ENCODE results near the gene TTC23L.

TTC23L gene

DNA sequence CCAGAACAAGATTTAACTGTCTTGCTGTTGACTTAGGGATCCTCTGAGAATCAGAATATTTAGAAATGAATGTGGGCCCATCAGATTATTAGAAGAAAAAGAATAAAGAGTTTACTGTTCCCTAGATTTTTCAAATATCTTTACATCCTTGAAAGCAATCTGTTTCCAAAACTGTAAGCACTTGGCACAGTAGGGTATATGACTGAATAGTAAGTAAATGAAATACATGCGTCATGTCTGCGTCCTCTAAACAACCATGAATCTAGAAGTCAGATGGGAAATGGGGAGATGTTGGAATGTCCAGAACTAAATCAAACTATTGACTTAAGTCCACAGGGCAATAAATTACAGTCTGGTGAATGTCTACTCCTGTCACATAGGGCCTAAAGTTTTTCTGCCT, 26.1 kb downstream of the TTC23L start:
- H3K9me3 Mint-ChIP-seq, result no peaks in the 10 kb centered on the region
- peaks cover 2% of the 10 kb centered on the region for H3K27me3 Mint-ChIP-seq (ENCODE audit: low read depth)

DNA sequence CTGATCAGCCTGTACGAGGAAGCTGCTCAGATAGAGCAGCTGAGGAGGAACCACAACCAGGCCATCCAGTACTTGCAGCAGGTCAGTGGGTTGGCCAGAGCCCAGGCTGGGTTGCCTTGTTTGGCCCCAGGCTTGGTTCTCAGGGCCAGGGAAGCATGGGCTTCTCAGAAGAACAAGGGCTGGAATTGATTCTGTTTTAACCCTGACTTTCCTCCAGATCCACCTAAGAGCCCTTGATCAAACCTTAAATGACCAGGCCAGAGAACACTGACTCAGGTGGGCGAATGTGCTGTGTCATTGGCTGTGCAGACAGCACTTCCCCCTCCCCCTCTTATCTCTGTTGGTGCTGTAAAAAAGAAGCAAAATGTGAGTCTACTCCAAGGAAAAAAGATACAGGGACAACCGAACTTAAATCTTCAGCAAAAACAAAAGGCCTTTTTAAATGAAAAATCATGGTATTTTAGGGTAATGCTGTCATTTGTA, 28.1 kb downstream of the TTC23L start:
- Mint-ChIP-seq H3K9me3 (no peaks in the 10 kb centered on the region), H3K36me3 (ENCODE audit: low read depth) (peaks cover 6% of the 10 kb centered on the region), H3K27me3 (ENCODE audit: low read depth) (no peaks in the 10 kb centered on the region), H3K4me3 (no peak overlapping the region), H3K4me1 (peaks cover 35% of the 10 kb centered on the region), H3K27ac (no peak overlapping the region)
- TF ChIP-seq, protein P1, sequence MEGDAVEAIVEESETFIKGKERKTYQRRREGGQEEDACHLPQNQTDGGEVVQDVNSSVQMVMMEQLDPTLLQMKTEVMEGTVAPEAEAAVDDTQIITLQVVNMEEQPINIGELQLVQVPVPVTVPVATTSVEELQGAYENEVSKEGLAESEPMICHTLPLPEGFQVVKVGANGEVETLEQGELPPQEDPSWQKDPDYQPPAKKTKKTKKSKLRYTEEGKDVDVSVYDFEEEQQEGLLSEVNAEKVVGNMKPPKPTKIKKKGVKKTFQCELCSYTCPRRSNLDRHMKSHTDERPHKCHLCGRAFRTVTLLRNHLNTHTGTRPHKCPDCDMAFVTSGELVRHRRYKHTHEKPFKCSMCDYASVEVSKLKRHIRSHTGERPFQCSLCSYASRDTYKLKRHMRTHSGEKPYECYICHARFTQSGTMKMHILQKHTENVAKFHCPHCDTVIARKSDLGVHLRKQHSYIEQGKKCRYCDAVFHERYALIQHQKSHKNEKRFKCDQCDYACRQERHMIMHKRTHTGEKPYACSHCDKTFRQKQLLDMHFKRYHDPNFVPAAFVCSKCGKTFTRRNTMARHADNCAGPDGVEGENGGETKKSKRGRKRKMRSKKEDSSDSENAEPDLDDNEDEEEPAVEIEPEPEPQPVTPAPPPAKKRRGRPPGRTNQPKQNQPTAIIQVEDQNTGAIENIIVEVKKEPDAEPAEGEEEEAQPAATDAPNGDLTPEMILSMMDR (IDR thresholded peaks at IDR 0.05; ENCODE audit: unreplicated experiment in 3 of 3), result no peak

More for the DNA sequence above, 26.1 kb downstream of the TTC23L start:
- Mint-ChIP-seq H3K27ac (peak overlapping the region; percentile 12 to 66 (median 43)), H3K4me3 (no peak overlapping the region), H3K4me1 (peaks cover 36% of the 10 kb centered on the region), H3K36me3 (ENCODE audit: low read depth) (no peaks in the 10 kb centered on the region)
- TF ChIP-seq, protein P1 (IDR thresholded peaks at IDR 0.05; ENCODE audit: unreplicated experiment in 3 of 3), result no peak

DNA sequence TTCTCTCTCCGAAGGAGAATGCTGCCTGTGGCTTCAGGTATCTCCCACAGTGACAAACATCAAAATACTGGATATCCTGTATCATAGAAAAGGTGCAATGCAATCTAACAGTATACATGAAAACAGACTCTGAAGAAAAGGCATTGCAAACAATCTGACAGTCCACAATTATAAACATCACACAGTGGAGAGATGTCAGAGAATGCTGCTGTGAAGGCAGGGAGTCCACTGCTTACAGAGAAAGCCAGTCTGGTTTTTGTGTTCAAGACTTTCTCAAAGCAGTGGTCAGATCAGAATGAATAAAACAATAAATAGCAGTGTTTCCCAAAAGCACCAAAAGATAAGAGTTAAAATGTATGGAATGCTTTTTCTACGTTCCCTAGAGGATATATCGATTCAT, 28.7 kb downstream of the TTC23L start:
- TF ChIP-seq, protein P1 (IDR thresholded peaks at IDR 0.05; ENCODE audit: unreplicated experiment in 3 of 3), result no peak
- H3K9me3 Mint-ChIP-seq, result no peaks in the 10 kb centered on the region
- no peaks in the 10 kb centered on the region for H3K27me3 Mint-ChIP-seq (ENCODE audit: low read depth)

DNA sequence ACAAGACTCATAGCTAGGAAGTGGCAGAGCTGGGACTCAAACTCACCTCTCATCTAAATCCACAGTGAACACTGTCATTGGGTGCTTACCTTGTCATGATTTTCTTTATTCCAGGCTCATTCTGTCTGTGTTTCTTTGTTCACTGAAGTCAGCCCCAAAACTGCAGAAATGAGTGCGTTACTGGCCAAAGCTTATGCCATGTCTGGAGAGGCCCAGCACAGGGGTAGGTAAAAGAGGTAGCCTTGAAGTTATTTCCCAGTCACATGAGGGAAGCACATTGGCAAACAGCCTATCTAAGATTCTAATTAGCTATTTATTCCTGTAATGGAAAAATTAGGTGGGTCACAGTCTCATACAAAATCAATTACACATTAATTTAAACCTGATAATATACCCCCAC, 29.8 kb downstream of the TTC23L start:
- no peak overlapping the region for H3K27ac Mint-ChIP-seq
- H3K4me3 Mint-ChIP-seq, result no peak overlapping the region
- no peaks in the 10 kb centered on the region for H3K9me3 Mint-ChIP-seq
- no peaks in the 10 kb centered on the region for H3K27me3 Mint-ChIP-seq (ENCODE audit: low read depth)
- TF ChIP-seq, protein P1 (IDR thresholded peaks at IDR 0.05; ENCODE audit: unreplicated experiment in 3 of 3), result no peak
- peaks cover 20% of the 10 kb centered on the region for H3K4me1 Mint-ChIP-seq
- peaks cover 6% of the 10 kb centered on the region for H3K36me3 Mint-ChIP-seq (ENCODE audit: low read depth)

More for the DNA sequence above, 28.7 kb downstream of the TTC23L start:
- Mint-ChIP-seq H3K4me1 (peaks cover 31% of the 10 kb centered on the region), H3K36me3 (ENCODE audit: low read depth) (peaks cover 6% of the 10 kb centered on the region), H3K4me3 (no peak overlapping the region), H3K27ac (no peak overlapping the region)

DNA sequence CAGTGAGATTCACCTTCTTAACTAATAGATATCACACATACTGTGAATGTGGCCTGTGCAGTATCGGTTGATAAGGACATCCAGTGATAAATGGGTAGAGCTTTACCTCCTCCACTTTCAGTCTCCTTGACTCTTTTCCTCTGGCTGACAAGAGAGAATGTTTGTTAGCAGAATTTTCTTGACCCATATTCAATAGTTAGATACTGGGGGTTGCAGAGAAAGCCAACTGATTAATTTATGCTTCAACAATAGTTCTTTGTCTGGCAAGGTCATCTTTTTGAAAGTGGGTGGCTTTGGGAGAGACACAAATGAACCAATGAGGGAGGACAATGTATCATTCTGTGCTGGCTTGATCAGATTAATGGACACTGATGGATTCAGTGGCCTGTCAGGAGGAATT, 30.3 kb downstream of the TTC23L start:
- H3K27ac Mint-ChIP-seq, result no peak overlapping the region
- no peak overlapping the region for H3K4me3 Mint-ChIP-seq
- no peaks in the 10 kb centered on the region for H3K9me3 Mint-ChIP-seq
- TF ChIP-seq, protein P1 (IDR thresholded peaks at IDR 0.05; ENCODE audit: unreplicated experiment in 3 of 3), result no peak
- no peaks in the 10 kb centered on the region for H3K27me3 Mint-ChIP-seq (ENCODE audit: low read depth)
- H3K4me1 Mint-ChIP-seq, result peaks cover 16% of the 10 kb centered on the region
- H3K36me3 Mint-ChIP-seq (ENCODE audit: low read depth), result peaks cover 6% of the 10 kb centered on the region

DNA sequence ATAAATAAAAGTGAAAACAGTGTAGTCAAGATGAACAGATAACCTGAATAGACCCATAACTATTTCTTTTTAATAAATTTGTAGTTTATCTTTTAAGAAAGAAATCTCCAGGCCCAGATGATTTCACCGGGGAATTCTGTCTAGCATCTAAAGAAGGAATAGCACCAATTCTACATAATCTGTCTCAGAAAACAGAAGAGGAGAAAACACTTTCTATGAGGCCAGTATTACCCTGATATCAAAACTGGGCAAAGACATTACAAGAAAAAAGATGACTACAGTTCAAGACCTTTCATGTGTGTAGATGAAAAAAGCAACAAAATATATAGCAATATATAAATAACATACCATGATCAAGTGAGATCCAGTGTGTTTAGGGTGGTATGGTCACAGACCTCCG, 31.4 kb downstream of the TTC23L start:
- peaks cover 6% of the 10 kb centered on the region for H3K36me3 Mint-ChIP-seq (ENCODE audit: low read depth)
- H3K27ac Mint-ChIP-seq, result no peak overlapping the region
- TF ChIP-seq, protein P1 (IDR thresholded peaks at IDR 0.05; ENCODE audit: unreplicated experiment in 3 of 3), result no peak
- no peak overlapping the region for H3K4me3 Mint-ChIP-seq
- H3K27me3 Mint-ChIP-seq (ENCODE audit: low read depth), result no peaks in the 10 kb centered on the region
- H3K9me3 Mint-ChIP-seq, result peaks cover 5% of the 10 kb centered on the region
- H3K4me1 Mint-ChIP-seq, result peaks cover 5% of the 10 kb centered on the region

Measured in nephron (organoid).